NB4 (cell line): ENCODE data around the gene RUNX3.

ENCODE experiments used
- CTCF ChIP-seq: IDR thresholded peaks from one replicate; pipeline ENCODE4 v1.5.1; 2012; ENCODE audit warnings: low read depth, low read length
- POLR2A ChIP-seq: IDR thresholded peaks from 2 replicates; pipeline ENCODE4 v1.6.1; 2011; ENCODE audit warnings: mild to moderate bottlenecking; ENCODE audit not compliant: insufficient read length; ENCODE audit errors: extremely low read depth

- TF ChIP-seq CTCF, result no peak
- TF ChIP-seq POLR2A, result peak; percentile 13
Observed at GRCh38 chr1:24900985-24901781, 28.9 kb downstream of the RUNX3 start.
